Measurements from ENCODE around the gene ABCB8.
"Not testable (repeated sequence)": the region's sequence is repeated elsewhere in the genome, so short reads cannot be mapped to it uniquely, and the experiment has no call there.

Gene ABCB8

DNA sequence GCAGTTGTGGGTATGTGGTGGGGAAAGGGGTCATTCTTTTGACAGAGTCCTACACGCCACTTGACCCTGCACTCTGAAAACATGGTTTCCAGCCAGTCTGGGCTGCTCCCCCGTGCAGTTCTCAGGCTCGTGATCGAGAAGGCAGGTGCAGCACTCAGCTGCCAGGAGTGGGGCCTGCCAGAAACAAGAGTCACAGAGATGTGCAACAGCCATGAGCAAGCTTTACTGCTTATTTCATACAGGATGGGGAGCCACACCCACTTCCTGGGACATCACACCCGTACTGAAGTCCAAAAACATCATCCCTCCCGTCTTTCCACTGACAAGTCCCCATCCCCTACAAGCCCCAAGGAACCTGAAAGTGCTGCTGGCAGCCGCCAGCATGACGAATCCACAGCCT is 13.3 kb upstream of the ABCB8 start:
- DNase-seq (ENCODE audit: low read depth, low spot score), result no peak

DNA sequence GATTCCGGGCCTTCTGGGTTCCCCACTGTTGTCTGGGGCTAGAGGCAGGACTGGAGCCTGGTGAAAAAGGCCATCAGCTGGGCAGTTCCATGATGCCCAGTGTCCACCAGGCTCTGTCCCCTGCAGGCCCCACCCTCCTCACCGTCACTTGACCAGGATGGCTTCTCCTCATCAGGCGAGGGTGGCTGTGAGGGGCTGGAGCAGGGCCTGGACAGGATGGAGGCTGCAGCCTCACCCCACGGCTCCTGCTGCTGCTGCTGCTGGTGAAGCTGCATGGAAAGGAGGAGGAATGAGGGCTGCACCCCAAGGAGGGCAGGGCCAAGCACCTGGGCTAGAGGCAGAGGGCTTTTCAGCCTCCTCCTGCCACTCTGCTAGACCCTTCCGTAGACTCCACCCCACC is 12.3 kb upstream of the ABCB8 start:
- no peak for DNase-seq (ENCODE audit: low read depth, low spot score)

DNA sequence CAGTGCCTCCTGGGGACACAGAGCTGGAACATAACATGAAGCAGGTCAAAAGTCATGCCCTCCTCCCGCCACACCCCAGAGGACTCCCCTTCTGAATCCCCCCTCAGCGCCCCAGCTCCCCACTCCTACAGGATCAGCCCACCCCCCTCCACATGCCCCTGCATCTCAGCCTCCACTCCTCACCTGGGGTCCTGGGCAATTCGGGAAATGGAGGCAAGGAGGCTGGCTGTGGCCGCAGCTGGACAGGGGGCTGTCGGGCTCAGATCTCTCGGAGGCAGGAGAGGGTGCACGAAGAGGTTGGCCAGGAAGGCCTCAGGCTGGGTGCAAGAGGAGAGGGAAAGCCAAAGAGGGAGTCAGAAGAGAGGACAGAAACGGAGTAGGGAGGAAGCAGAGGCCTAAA is 11.7 kb upstream of the ABCB8 start:
- no peak for DNase-seq (ENCODE audit: low read depth, low spot score)

DNA sequence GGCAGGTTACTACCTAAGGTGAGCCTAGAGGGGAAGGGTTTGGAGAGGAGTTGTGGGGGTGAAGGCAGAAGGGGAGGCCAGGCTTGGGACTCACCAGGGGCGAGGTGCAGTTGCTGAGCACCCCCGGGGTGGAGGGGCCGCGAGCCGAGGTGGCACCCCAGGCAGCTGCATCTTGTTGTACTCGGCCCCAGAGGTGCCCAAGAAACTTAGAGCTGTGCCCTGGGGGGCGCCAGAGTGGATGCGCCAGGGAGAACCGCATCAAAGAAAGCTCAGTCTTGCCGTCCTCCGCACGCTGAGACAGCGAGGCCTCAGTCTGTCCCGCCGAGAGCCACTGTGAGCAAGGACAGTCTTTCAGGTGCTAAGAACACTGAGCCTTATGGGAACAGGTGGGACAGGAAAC is 11.3 kb upstream of the ABCB8 start:
- no peak for DNase-seq (ENCODE audit: low read depth, low spot score)

DNA sequence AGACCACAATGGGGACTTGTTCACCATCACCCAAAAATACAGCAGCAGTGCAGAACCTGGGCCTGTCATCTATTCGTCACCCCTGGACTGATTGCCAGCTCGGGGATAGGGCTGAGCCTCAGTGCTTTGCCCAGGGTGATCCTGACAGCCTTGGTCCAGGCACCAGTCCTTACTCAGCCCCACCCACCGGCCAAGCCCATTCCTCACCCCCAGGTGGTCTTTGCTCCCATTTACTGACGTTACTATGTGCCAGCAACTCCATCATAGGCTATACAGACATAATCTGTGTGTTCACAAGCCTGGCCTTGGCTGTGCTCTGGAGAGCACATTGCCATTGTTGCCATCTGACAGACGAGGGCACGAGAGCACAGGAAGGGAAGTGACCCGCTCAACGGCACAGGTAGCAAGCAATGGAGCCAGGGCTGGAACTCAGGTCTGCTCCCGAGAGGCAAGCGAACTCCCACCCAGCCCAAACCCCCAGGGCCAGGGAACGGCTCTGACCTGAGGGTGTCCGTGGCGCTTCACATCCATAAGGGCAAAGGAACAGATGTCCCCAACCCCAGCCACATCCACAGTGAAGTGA is 10.8 kb upstream of the ABCB8 start:
- DNase-seq (ENCODE audit: low read depth, low spot score), result no peak

DNA sequence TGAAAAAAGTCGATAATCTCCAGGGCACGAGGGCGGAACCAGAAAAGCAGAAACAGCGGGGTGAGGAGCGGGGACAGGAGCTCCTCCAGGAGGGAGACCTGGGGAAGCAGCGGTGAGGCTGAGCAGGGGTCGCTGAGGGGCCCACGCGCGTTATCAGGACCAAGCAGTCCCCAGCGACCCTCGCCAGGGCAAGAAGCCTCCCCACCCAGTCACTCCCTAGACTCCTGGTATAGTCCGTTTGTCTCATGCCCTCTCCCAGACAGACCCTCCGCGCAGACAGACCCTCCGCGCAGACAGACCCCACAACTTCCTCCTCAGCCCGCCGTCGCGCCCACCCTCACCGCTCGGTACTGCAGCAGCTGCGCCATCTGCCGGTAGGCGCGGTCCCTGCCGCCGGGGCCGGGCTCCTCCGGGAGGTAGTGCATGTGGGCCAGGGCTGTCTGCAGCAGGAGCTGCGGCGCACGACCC is 10.3 kb upstream of the ABCB8 start:
- peak; percentile 63 for DNase-seq (ENCODE audit: low read depth, low spot score)

DNA sequence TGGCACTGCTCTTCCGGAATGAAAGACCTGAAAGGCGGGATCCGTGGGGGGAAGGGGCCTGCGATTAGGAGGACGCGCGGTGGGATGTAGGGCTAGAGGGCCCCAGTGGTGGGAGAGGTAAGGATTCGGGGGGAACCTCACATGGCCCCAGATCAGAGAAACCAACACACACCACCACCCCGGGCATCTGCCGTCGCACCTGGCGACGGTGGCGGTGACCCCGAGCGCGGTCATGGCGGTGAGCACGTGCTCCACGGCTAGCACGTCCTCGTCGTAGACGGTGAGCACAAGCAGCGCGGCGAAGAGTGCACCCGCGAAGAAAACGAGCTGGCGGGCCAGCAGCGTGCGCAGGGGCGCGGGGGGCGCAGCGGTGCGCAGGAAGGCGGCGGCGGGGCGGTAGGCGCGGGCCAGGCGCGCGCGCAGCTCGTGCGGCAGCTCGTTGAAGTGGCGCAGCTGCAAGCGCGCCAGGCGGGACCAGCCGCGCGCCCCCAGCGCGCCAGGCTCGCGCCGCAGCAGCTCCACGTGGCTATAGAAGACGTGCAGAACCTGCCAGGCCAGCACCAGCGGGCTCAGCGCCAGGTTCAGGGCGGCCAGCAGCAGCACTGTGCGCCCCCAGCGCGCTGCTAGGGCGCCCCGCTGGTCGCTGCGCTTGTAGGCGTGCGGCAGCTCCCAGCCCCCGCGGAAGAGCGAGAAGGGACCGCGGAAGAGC is 9.7 kb upstream of the ABCB8 start:
- DNase-seq (ENCODE audit: low read depth, low spot score), result no peak

DNA sequence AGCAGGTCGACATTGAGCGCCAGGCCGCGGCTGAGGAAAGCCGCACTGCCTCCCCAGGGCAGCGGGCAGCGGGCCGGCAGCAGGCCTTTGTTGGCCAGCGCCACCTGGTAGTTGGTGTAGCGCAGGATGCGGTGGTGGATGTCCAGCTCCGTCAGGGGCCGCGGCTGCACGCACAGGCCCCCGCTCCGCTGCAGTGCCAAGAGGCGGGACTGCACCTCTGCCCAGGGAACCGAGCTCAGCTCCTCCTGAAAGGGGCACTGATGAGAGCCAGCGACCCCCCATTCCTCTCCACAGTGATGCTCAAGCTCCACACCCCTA is 9.2 kb upstream of the ABCB8 start:
- DNase-seq (ENCODE audit: low read depth, low spot score), result no peak

DNA sequence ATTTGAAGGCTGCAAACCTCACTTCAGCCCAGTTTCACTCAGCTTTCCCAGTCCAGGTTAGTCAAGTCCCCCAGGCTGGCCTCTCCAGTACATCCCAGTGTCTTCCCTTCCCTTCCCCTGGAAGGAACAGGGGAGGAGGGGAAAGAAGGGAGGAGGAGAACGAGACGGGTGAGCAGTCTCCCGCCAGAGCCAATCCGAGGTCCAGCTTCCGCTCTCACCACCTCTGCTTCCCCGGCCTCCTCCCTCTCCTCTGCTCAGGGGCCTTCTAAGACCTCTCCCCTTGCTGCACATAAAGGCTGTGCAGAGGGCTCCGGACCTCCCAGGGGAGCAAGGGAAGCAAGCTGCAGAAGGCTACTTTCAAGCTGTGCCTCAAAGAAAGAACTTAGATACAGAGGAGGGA is 8.0 kb upstream of the ABCB8 start:
- no peak for DNase-seq (ENCODE audit: low read depth, low spot score)

DNA sequence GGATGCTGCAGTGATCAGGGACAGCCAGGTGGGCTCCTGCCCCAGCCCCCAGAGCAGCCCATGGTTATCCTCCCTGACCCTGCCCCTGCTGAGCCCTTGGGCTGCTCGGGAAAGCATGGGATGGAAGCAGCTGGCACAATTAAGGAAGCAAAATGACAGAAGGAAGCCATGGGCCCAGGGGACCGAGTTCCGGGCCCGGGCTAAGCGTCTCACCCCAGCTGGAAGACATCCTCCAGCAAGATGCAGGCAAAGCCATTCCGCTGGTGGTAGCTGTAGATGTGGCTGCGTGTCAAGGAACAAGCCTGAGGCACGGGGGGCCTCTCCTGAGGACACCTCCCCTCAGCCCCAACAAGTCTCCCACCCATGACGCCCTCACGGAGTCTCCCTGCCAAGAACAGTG is 5.0 kb upstream of the ABCB8 start:
- no peak for DNase-seq (ENCODE audit: low read depth, low spot score)

DNA sequence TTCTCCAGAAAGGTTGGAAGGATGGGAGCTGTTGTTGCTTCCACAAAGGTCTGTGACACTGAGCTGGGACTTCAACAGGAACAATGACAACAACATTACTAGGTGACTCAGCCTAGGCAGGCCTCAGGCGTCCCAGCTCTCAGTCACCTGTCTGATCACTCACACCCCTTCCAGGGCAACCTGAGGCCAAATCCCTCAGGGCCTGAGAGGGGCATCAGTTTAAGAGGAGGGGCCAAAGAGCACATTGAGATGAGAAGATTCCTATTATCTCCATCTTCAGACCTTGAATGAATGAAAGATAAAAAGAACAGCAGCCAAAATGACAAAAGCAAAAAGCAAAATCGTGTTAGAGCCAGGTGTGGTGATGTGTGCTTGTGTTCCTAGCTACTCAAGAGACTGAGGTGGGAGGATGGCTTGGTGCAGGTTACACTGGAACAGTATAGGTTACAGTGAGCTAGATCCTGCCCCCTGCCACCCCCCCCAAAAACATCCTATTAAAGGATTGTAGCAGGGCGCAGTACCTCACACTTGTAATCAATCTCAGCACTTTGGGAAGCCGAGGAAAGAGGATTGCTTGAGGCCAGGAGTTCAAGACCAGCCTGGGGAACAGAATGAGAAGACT is 3.7 kb upstream of the ABCB8 start, which contains the start of gene ATG9B:
ATG9B (minus strand) TSS at position 60 of the 622 bp plus-strand sequence. CDS start 71 bp downstream, outside the sequence.
- DNase-seq (ENCODE audit: low read depth, low spot score), result no peak

DNA sequence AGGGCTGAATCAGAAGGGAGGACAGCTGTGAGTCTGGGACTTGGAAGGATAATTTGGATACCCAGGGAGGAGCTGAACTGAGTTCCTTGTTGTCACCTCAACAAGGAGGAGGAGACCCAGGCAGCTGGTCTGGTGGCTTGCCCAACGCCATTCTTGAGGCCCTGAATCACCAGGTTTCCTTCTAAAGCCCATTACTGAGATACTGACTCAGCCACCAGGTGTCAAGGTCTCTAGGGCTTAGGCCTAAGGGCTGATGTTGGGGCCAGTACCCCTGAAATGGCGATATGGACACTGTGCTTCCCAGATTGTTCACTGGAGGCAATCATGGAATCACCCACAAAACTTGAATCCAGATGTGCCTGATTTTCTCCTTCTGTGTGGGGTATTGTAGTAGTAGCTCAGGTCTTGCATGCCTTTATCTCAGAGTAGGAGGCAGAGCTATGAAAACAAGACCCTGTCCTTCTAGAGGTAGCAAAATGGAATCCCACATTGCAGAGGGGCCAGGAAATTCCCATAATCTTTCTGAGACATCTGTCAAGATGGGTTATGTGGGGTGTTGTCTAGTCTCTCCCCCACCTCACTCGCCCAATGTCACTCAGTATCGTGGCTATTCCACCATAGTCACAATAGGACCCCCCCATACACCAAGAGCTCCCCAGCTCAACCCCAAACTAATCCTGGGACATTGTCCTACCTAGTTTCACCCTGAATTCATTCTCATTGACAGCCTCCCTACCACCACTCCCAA is 2.2 kb upstream of the ABCB8 start:
- DNase-seq (ENCODE audit: low read depth, low spot score), result no peak

DNA sequence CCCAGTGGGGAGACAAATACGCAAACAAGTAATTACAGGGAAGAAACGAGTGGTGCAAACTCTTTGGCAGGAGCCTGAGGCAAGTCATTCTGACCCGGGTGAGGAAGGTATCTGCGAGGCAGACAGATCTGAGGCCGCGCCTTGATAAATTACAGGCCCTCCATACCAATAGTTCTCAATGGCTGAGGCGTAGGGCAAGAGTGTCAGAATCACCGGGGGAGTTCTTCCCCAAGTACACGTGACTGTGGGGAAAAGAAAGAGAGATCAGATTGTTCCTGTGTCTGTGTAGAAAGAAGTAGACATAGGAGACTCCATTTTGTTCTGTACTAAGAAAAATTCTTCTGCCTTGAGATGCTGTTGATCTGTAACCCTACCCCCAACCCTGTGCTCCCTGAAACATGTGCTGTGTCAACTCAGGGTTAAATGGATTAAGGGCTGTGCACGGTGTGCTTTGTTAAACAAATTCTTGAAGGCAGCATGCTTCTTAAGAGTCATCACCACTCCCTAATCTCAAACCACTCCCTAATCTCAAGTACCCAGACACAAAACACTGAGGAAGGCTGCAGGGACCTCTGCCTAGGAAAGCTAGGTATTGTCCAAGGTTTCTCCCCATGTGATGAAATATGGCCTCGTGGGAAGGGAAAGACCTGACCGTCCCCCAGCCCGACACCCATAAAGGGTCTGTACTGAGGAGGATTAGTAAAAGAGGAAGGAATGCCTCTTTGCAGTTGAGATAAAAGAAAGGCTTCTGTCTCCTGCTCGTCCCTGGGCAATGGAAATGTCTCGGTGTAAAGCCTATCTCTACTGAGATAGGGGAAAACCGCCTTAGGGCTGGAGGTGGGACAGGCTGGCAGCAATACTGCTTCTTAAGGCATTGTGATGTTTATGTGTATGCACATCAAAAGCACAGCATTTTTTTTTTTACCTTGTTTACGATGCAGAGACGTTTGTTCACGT is 1.2 kb upstream of the ABCB8 start:
- not testable (repeated sequence) for DNase-seq (ENCODE audit: low read depth, low spot score)

DNA sequence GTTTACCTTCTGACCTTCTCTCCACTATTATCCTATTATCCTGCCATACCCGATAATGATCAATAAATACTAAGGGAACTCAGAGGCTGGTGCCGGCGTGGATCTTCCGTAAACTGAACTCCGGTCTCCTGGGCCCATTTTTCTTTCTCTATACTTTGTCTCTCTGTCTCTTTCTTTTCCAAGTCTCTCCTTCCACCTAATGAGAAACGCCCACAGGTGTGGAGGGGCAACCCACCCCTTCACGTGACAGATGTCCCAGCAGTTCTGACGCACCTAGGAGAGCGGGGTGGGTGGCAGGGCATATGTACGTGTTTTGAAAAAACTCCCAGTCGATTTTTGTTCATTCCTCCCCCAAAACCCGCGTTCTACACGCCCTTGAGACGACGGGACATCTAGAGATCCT is 521 bp upstream of the ABCB8 start:
- DNase-seq (ENCODE audit: low read depth, low spot score), result not testable (repeated sequence)

DNA sequence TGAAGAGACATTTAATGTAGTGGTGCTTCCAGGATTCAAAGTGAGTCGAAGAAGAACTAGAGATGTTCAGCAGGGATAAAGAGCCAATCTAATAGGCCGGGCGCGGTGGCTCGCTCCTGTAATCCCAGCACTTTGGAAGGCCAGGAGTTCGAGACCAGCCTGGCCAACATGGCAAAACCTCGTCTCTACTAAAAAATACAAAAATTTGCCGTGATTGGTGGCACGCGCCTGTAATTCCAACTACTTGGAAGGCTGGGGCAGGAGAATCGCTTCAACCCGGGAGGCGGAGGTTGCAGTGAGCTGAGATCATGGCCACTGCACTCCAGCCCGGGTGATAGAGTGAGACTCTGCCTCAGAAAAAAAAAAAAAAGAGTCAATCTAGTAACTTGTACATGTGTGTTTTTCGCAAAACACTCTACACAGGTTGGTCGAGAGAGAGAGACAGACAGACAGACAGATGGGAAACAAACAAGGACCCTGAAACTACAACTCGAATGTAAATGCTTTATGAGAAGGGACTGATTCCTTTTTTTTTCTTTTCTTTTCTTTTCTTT is 775 bp downstream of the ABCB8 start:
- DNase-seq (ENCODE audit: low read depth, low spot score), result no peak

DNA sequence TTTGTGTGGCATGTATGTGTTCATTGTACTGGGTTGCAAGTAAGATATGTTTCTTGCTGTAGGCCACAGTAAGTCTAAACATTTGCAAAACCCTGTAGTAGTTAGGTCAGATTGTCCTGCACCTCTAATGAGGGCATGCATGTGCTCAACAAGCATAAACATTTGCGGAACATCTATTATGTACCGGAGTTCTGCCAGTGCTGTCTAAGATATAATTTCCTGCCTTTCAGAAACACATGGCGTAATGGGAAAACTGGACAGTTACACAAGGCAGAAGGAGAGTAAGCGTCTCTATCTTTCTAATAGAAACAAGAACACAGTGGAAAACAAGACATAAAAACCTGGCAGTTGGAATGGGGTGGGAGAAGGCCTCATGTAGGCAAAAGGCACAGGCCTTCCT is 2.8 kb downstream of the ABCB8 start:
- DNase-seq (ENCODE audit: low read depth, low spot score), result no peak

DNA sequence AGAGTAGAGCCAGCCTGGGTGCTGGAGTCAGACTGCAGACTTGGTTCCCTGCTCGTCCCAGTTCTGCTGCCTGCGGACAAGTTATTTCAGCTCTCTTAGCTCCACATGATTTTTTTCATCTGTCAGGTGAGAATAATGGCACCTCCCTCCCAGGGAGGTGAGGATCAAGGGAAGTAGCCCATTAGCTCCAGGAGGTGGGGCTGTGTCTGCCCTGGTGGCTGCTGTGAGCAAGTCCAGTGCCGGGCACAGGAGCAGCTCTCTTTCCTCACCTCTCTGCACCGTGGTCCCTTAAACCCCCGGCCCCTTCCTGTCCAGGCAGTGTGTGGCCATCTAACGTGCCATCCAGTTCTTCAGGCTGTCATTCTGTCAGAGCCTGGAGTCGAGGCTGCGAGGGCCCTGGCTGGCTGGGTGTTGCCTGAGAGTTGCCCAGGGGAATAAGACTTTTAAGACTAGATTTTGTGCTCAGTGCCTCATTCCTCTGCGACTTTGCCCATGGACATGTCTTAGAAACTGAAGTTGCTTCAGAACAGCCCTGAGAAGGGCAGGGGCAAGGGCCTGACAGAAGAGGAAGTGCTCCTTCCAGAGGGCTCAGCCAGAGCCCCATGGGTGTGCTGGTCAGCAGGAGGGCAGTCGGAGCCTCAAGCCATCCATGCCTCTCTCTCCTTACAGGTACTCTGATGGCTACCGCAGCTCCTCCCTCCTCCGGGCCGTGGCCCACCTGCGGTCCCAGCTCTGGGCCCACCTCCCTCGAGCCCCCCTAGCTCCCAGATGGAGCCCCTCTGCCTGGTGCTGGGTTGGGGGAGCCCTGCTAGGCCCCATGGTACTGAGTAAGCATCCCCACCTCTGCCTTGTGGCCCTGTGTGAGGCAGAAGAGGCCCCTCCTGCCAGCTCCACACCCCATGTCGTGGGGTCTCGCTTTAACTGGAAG is 5.0 kb downstream of the ABCB8 start:
- DNase-seq (ENCODE audit: low read depth, low spot score), result no peak

DNA sequence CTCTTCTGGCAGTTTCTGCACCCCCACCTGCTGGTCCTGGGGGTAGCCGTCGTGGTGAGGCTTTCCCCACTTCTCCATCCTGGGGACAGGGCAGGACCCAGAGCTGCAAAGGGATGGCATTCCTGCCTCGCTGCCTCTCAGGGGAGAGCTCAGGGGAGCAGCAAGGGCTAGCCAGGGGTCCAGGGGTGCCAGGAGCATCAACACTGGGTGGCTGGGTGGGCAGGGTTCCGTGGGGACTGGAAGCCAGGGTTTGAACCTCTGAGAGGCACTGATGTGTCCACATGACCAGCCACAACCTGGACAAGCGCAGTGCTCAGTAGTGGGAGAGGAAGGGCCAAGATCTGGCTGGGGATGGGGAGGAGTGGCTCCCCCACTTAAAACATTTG is 5.6 kb downstream of the ABCB8 start:
- DNase-seq (ENCODE audit: low read depth, low spot score), result no peak

DNA sequence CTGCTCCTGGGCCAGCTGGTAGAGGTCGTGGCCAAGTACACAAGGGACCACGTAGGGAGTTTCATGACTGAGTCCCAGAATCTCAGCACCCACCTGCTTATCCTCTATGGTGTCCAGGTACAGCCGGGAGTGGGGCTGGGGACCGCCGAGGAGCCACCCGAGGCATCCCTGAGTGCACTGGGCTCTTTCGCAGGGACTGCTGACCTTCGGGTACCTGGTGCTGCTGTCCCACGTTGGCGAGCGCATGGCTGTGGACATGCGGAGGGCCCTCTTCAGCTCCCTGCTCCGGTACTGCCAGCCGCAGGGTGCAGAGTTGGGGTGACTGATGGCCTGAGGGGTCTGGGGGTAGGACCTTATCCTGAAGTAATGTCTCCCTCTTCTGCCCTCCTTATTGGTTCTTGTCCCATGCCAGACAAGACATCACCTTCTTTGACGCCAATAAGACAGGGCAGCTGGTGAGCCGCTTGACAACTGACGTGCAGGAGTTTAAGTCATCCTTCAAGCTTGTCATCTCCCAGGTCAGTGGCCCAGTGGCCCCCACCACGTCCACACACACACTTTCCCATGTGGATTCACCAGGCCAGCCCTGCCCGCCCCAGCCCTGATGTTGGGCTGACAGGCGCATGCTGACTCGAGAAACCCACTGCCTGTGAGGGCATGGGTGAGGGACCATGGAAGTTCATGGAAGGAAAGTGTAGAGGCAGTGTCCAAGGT is 6.2 kb downstream of the ABCB8 start:
- DNase-seq (ENCODE audit: low read depth, low spot score), result no peak

All from activated CD4-positive, CD25-positive, alpha-beta regulatory T cell treated with anti-CD3 and anti-CD28 coated beads, Interleukin-2, amount 50 U/mL, for 16 hours (primary cell).